NCI-H510A (cell line): ENCODE measurements around the gene FKBP1B.
"Not testable (repeated sequence)": the region's sequence is repeated elsewhere in the genome, so short reads cannot be mapped to it uniquely, and the experiment has no call there.

Source experiments
- DNase-seq: peaks from one replicate; lab custom pipeline; 2025; lab: John Stamatoyannopoulos, UW

Gene FKBP1B

GRCh38 chr2:24022975-24023575, 26.5 kb upstream of the FKBP1B start:
- no peak for DNase-seq

- no peak for DNase-seq
Observed at GRCh38 chr2:24024018-24024417, 25.5 kb upstream of the FKBP1B start.

GRCh38 chr2:24024996-24025663, 24.4 kb upstream of the FKBP1B start:
- no peak for DNase-seq

GRCh38 chr2:24026233-24026632, 23.3 kb upstream of the FKBP1B start:
- no peak for DNase-seq

- no peak for DNase-seq
Observed at GRCh38 chr2:24038786-24039499, 10.6 kb upstream of the FKBP1B start.

GRCh38 chr2:24040511-24040910, 9.0 kb upstream of the FKBP1B start:
- no peak for DNase-seq

- DNase-seq = not testable (repeated sequence)
Observed at GRCh38 chr2:24043133-24043532, 6.4 kb upstream of the FKBP1B start.

- no peak for DNase-seq
Observed at GRCh38 chr2:24045511-24046508, 3.7 kb upstream of the FKBP1B start.

GRCh38 chr2:24046599-24046929, 3.0 kb upstream of the FKBP1B start:
- DNase-seq = no peak

GRCh38 chr2:24046930-24047702, 2.4 kb upstream of the FKBP1B start, which contains the start of gene WDCP:
Gene WDCP (minus strand): TSS chr2:24047391. CDS start chr2:24039494, 7,897 bp downstream.
- peak; percentile 96 for DNase-seq

GRCh38 chr2:24047703-24048033, 1.9 kb upstream of the FKBP1B start:
- no peak for DNase-seq

GRCh38 chr2:24048769-24049484, 614 bp upstream of the FKBP1B start:
- DNase-seq = no peak

- DNase-seq = no peak
Observed at GRCh38 chr2:24050041-24050979, 769 bp downstream of the FKBP1B start.

- no peak for DNase-seq
Observed at GRCh38 chr2:24051833-24052232, 2.3 kb downstream of the FKBP1B start.

- DNase-seq = no peak
Observed at GRCh38 chr2:24052951-24053350, 3.4 kb downstream of the FKBP1B start.

- no peak for DNase-seq
Observed at GRCh38 chr2:24054366-24055010, 4.9 kb downstream of the FKBP1B start.

- no peak for DNase-seq
Observed at GRCh38 chr2:24055750-24056149, 6.2 kb downstream of the FKBP1B start.

GRCh38 chr2:24058564-24059271, 9.2 kb downstream of the FKBP1B start:
- DNase-seq = no peak
